WTC11 (cell line): ENCODE data around the gene MYL5. TPM values are rescaled to one million over a fixed set of nuclear protein-coding genes. Genes with fewer than 3 reads are reported as not detected.
"Not testable (repeated sequence)": the region's sequence is repeated elsewhere in the genome, so short reads cannot be mapped to it uniquely, and the experiment has no call there.

ENCODE experiments used
- ATAC-seq: fragments of 200-7000 bp; cut with Tn5 transposase; 2 replicates; pipeline ENCODE4 v1.10.0; 2021; ENCODE audit warnings: mild to moderate bottlenecking, moderate library complexity
- CTCF ChIA-PET: fragments of 300-600 bp; sonication (Branson Sonifier 250); formaldehyde crosslinking; loops from one replicate; lab custom pipeline; 2021; ENCODE audit warnings: antibody characterized with exemption; lab: Charles Lee
- POLR2A ChIA-PET: fragments of 350-600 bp; sonication (Branson Sonifier 250); formaldehyde crosslinking; loops from one replicate; lab custom pipeline; 2021; ENCODE audit warnings: antibody characterized with exemption; lab: Charles Lee
- DNase-seq: peaks from one replicate; pipeline ENCODE4 v3.0.0; 2021; ENCODE audit warnings: low spot score
- H3K27ac Mint-ChIP-seq: 2 replicates; pipeline ENCODE4 v1.8.0; 2021; ENCODE audit warnings: mixed read lengths
- H3K27me3 Mint-ChIP-seq: 2 replicates; pipeline ENCODE4 v1.8.0; 2021; ENCODE audit warnings: low read depth, mild to moderate bottlenecking, moderate library complexity, mixed read lengths
- H3K36me3 Mint-ChIP-seq: 2 replicates; pipeline ENCODE4 v1.8.0; 2021; ENCODE audit warnings: mixed read lengths
- H3K4me1 Mint-ChIP-seq: 2 replicates; pipeline ENCODE4 v1.8.0; 2022; ENCODE audit warnings: mixed read lengths
- H3K4me3 Mint-ChIP-seq: 2 replicates; pipeline ENCODE4 v1.8.0; 2021; ENCODE audit warnings: mild to moderate bottlenecking, moderate library complexity, mixed read lengths
- H3K9me3 Mint-ChIP-seq: 2 replicates; pipeline ENCODE4 v1.8.0; 2021; ENCODE audit warnings: mixed read lengths
- ATF3 ChIP-seq: sonication (generic); formaldehyde crosslinking; conservative IDR thresholded peaks from 2 replicates; pipeline ENCODE4 v1.8.1; 2022; ENCODE audit warnings: mild to moderate bottlenecking, missing genetic modification reagents
- ATF6 ChIP-seq: sonication (generic); formaldehyde crosslinking; IDR thresholded peaks from 2 replicates; pipeline ENCODE4 v1.8.1; 2023; ENCODE audit warnings: mild to moderate bottlenecking, missing genetic modification reagents
- CREM ChIP-seq: sonication (generic); formaldehyde crosslinking; IDR thresholded peaks from 2 replicates; pipeline ENCODE4 v1.8.1; 2022; ENCODE audit warnings: mild to moderate bottlenecking, missing genetic modification reagents, moderate library complexity
- EMX1 ChIP-seq: fragments of 250-450 bp; sonication (Bioruptor Pico); IDR thresholded peaks from 2 replicates; pipeline ENCODE4 v1.8.0; 2021; ENCODE audit warnings: mild to moderate bottlenecking
- ERG ChIP-seq: fragments of 250-450 bp; sonication (Bioruptor Pico); IDR thresholded peaks from 2 replicates; pipeline ENCODE4 v1.8.0; 2021; ENCODE audit warnings: mild to moderate bottlenecking
- GTF2I ChIP-seq: fragments of 250-450 bp; sonication (Bioruptor Pico); conservative IDR thresholded peaks from 2 replicates; pipeline ENCODE4 v1.4.0; 2021; ENCODE audit warnings: mild to moderate bottlenecking
- HMGXB4 ChIP-seq: sonication (generic); formaldehyde crosslinking; IDR thresholded peaks from 2 replicates; pipeline ENCODE4 v1.8.1; 2023; ENCODE audit warnings: mild to moderate bottlenecking, moderate library complexity, missing genetic modification reagents
- MLX ChIP-seq: sonication (generic); formaldehyde crosslinking; IDR thresholded peaks from 2 replicates; pipeline ENCODE4 v1.8.1; 2023; ENCODE audit warnings: mild to moderate bottlenecking, missing genetic modification reagents, moderate library complexity
- MYBL2 ChIP-seq: sonication (generic); formaldehyde crosslinking; IDR thresholded peaks from 2 replicates; pipeline ENCODE4 v1.8.1; 2023; ENCODE audit warnings: mild to moderate bottlenecking, moderate library complexity, missing genetic modification reagents
- PREB ChIP-seq: sonication (generic); formaldehyde crosslinking; IDR thresholded peaks from 2 replicates; pipeline ENCODE4 v1.8.1; 2022; ENCODE audit warnings: mild to moderate bottlenecking, missing genetic modification reagents, moderate library complexity, borderline replicate concordance
- SP1 ChIP-seq: sonication (generic); formaldehyde crosslinking; conservative IDR thresholded peaks from 2 replicates; pipeline ENCODE4 v1.8.1; 2022; ENCODE audit warnings: missing genetic modification reagents
- STAT6 ChIP-seq: sonication (generic); formaldehyde crosslinking; conservative IDR thresholded peaks from 2 replicates; pipeline ENCODE4 v1.8.1; 2023; ENCODE audit warnings: mild to moderate bottlenecking, low read depth, missing genetic modification reagents, moderate library complexity
- ZNF121 ChIP-seq: sonication (generic); formaldehyde crosslinking; IDR thresholded peaks from 2 replicates; pipeline ENCODE4 v1.8.0; 2023; ENCODE audit warnings: missing genetic modification reagents
- total RNA-seq: library from RNA; stranded (reverse); gene quantifications from 3 replicates; pipeline ENCODE4 v1.2.3, GENCODE V29; 2021

MYL5 gene
- total RNA-seq, 1 experiment from 2014 or later = 22.2 TPM

- POLR2A ChIA-PET = no interaction called here
- Mint-ChIP-seq H3K4me1 (peaks cover 2% of the 10 kb centered on the region; the same call in 1 of the 2 replicates), H3K27me3 (no peaks in the 10 kb centered on the region), H3K4me3 (no peak overlapping the region), H3K36me3 (peaks cover 34% of the 10 kb centered on the region), H3K9me3 (no peaks in the 10 kb centered on the region), H3K27ac (peak overlapping the region; percentile 52; the same call in 1 of the 2 replicates)
- DNase-seq (no peak), ATAC-seq (no peak)
- CTCF ChIA-PET = no interaction called here
- TF ChIP-seq HMGXB4 (CRISPR knock-in tag) = no peak
- no peak for TF ChIP-seq ATF3 (CRISPR knock-in tag)
- no peak for TF ChIP-seq CREM (CRISPR knock-in tag)
- no peak for TF ChIP-seq ATF6 (CRISPR knock-in tag)
- no peak for TF ChIP-seq PREB
- no peak for TF ChIP-seq ERG
- no peak for TF ChIP-seq EMX1
- no peak for TF ChIP-seq SP1 (CRISPR knock-in tag)
- TF ChIP-seq STAT6 (CRISPR knock-in tag) = no peak
- no peak for TF ChIP-seq MLX (CRISPR knock-in tag)
- no peak for TF ChIP-seq ZNF121
- TF ChIP-seq MYBL2 = no peak
- no peak for TF ChIP-seq GTF2I (CRISPR knock-in tag)
Measured at GRCh38 chr4:730511-730910, 56.2 kb downstream of the MYL5 start.

- Mint-ChIP-seq H3K27ac (peak overlapping the region; percentile 52; the same call in 1 of the 2 replicates), H3K36me3 (peaks cover 36% of the 10 kb centered on the region)
- H3K4me1 Mint-ChIP-seq, H3K27me3 Mint-ChIP-seq, POLR2A ChIA-PET, H3K4me3 Mint-ChIP-seq, ATAC-seq, H3K9me3 Mint-ChIP-seq, DNase-seq, CTCF ChIA-PET: not testable (repeated sequence)
Measured at GRCh38 chr4:730946-731904, 56.9 kb downstream of the MYL5 start.

Other genes starting within 250 kb of the MYL5 start
- 84.1 to 100 TPM (median 89.6 TPM) in 3 replicates for gene ZNF721, start 175.4 kb upstream of the MYL5 start, total RNA-seq
- 46.0 to 53.8 TPM (median 51.0 TPM) in 3 replicates for gene PIGG, start 175.3 kb upstream of the MYL5 start, total RNA-seq
- gene TMEM271, start 98.2 kb upstream of the MYL5 start, total RNA-seq = 0.14 to 0.31 TPM (median 0.16 TPM) in 3 replicates
- 7.1 to 13.1 TPM (median 13.0 TPM) in 3 replicates for gene PDE6B, start 49.0 kb upstream of the MYL5 start, total RNA-seq
- gene ATP5ME, start 266 bp upstream of the MYL5 start, total RNA-seq = 458 to 478 TPM (median 468 TPM) in 3 replicates
- 5.8 to 6.8 TPM (median 6.7 TPM) in 3 replicates for gene SLC49A3, start 14.6 kb downstream of the MYL5 start, total RNA-seq
- gene PCGF3, start 31.3 kb downstream of the MYL5 start, total RNA-seq = 59.2 to 65.7 TPM (median 62.8 TPM) in 3 replicates
- 1.5 to 3.5 TPM (median 2.0 TPM) in 3 replicates for gene CPLX1, start 151.6 kb downstream of the MYL5 start, total RNA-seq